GM19372 (cell line): ENCODE results near the gene BFSP1.

Experiments used
- ATAC-seq: cut with Tn5 transposase; IDR thresholded peaks from one replicate; pipeline ENCODE4 v1.9.1; 2021; ENCODE audit warnings: mild to moderate bottlenecking, low read depth, moderate library complexity; ENCODE audit not compliant: unreplicated experiment

The BFSP1 gene

GRCh38 chr20:17524560-17524959 lies 6.6 kb downstream of the BFSP1 start:
- no peak for ATAC-seq

GRCh38 chr20:17523326-17523725 lies 7.9 kb downstream of the BFSP1 start:
- no peak for ATAC-seq

GRCh38 chr20:17522528-17522927 lies 8.7 kb downstream of the BFSP1 start:
- no peak for ATAC-seq

- ATAC-seq = no peak
Observed at GRCh38 chr20:17520583-17520982, 10.6 kb downstream of the BFSP1 start.

GRCh38 chr20:17519606-17520285 lies 11.4 kb downstream of the BFSP1 start:
- no peak for ATAC-seq

- ATAC-seq = no peak
Observed at GRCh38 chr20:17518339-17519052, 12.7 kb downstream of the BFSP1 start.

- ATAC-seq = no peak
Observed at GRCh38 chr20:17515053-17515452, 16.1 kb downstream of the BFSP1 start.

GRCh38 chr20:17513939-17514338 lies 17.2 kb downstream of the BFSP1 start:
- ATAC-seq = no peak

- ATAC-seq = no peak
Observed at GRCh38 chr20:17511401-17511800, 19.8 kb downstream of the BFSP1 start.

GRCh38 chr20:17510548-17510947 lies 20.6 kb downstream of the BFSP1 start:
- ATAC-seq = no peak

- no peak for ATAC-seq
Observed at GRCh38 chr20:17508756-17509155, 22.4 kb downstream of the BFSP1 start.

- no peak for ATAC-seq
Observed at GRCh38 chr20:17507531-17507930, 23.6 kb downstream of the BFSP1 start.

GRCh38 chr20:17507032-17507431 lies 24.1 kb downstream of the BFSP1 start:
- ATAC-seq = no peak

- no peak for ATAC-seq
Observed at GRCh38 chr20:17505636-17506517, 25.3 kb downstream of the BFSP1 start.

GRCh38 chr20:17504898-17505635 lies 26.1 kb downstream of the BFSP1 start:
- ATAC-seq = peak; percentile 49

- ATAC-seq = no peak
Observed at GRCh38 chr20:17504066-17504897, 26.9 kb downstream of the BFSP1 start.

- no peak for ATAC-seq
Observed at GRCh38 chr20:17503301-17504065, 27.7 kb downstream of the BFSP1 start.

GRCh38 chr20:17502105-17502504 lies 29.1 kb downstream of the BFSP1 start:
- no peak for ATAC-seq

GRCh38 chr20:17501701-17502100 lies 29.5 kb downstream of the BFSP1 start:
- ATAC-seq = no peak
